Measurements from ENCODE around the gene TTC3.

DNA sequence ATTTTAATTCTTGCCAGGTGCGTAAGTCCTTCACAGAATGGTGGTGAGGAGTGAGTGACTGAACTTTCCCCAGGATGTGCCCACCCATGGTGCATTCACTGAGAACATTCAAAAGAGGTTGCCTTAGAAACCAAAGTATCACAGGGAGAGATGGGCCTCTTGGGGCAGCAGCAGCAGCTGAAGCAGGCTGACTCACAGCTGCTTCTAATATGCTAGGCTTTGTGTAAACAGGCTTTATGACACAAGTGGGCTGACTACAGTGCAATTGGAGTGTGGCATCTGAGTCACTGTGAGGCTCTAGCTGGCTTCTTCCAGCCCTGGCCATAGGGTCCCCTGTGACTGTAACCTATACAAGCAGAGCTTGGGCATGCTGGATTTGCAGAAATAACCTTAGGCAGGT, 12.8 kb upstream of the TTC3 start:
- TF ChIP-seq, protein P1, sequence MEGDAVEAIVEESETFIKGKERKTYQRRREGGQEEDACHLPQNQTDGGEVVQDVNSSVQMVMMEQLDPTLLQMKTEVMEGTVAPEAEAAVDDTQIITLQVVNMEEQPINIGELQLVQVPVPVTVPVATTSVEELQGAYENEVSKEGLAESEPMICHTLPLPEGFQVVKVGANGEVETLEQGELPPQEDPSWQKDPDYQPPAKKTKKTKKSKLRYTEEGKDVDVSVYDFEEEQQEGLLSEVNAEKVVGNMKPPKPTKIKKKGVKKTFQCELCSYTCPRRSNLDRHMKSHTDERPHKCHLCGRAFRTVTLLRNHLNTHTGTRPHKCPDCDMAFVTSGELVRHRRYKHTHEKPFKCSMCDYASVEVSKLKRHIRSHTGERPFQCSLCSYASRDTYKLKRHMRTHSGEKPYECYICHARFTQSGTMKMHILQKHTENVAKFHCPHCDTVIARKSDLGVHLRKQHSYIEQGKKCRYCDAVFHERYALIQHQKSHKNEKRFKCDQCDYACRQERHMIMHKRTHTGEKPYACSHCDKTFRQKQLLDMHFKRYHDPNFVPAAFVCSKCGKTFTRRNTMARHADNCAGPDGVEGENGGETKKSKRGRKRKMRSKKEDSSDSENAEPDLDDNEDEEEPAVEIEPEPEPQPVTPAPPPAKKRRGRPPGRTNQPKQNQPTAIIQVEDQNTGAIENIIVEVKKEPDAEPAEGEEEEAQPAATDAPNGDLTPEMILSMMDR (conservative IDR thresholded peaks at IDR 0.05): no peak
- TF ChIP-seq EZH2 (IDR thresholded peaks at IDR 0.05; ENCODE audit: low read depth): no peak

Measured in PC-9 (cell line).